HEK293 (cell line): ENCODE measurements around the gene PDE2A.

Experiments used
- REPIN1 ChIP-seq: fragments of 450-650 bp; formaldehyde crosslinking; IDR thresholded peaks from 2 replicates; pipeline ENCODE4 v1.5.1; 2017; ENCODE audit warnings: missing biosample characterization, missing genetic modification characterization, low read depth
- SALL2 ChIP-seq: fragments of 450-650 bp; formaldehyde crosslinking; IDR thresholded peaks from 2 replicates; pipeline ENCODE4 v1.5.0; 2017; ENCODE audit warnings: missing biosample characterization, mild to moderate bottlenecking, missing genetic modification characterization, borderline replicate concordance
- ZBTB8A ChIP-seq: fragments of 450-650 bp; formaldehyde crosslinking; IDR thresholded peaks from 2 replicates; pipeline ENCODE4 v1.5.1; 2016; ENCODE audit warnings: missing biosample characterization, missing genetic modification characterization
- ZNF10 ChIP-seq: fragments of 450-650 bp; formaldehyde crosslinking; IDR thresholded peaks from 2 replicates; pipeline ENCODE4 v1.5.1; 2017; ENCODE audit warnings: missing biosample characterization, missing genetic modification characterization
- ZNF169 ChIP-seq: fragments of 450-650 bp; formaldehyde crosslinking; IDR thresholded peaks from 2 replicates; pipeline ENCODE4 v1.5.1; 2016; ENCODE audit warnings: missing biosample characterization, missing genetic modification characterization
- ZNF549 ChIP-seq: fragments of 450-650 bp; IDR thresholded peaks from 2 replicates; pipeline ENCODE4 v1.5.1; 2018; ENCODE audit warnings: missing biosample characterization, missing genetic modification characterization, mild to moderate bottlenecking, inconsistent platforms, moderate library complexity
- ZNF600 ChIP-seq: fragments of 450-650 bp; formaldehyde crosslinking; IDR thresholded peaks from 2 replicates; pipeline ENCODE4 v1.5.1; 2016; ENCODE audit warnings: missing biosample characterization, missing genetic modification characterization
- ZNF610 ChIP-seq: fragments of 450-650 bp; formaldehyde crosslinking; IDR thresholded peaks from 2 replicates; pipeline ENCODE4 v1.5.1; 2016; ENCODE audit warnings: missing biosample characterization, missing genetic modification characterization, borderline replicate concordance
- ZNF747 ChIP-seq: fragments of 450-650 bp; formaldehyde crosslinking; IDR thresholded peaks from 2 replicates; pipeline ENCODE4 v1.5.1; 2016; ENCODE audit warnings: missing biosample characterization, missing genetic modification characterization
- TF ChIP-seq, protein P1 (sequence below): fragments of 450-650 bp; formaldehyde crosslinking; IDR thresholded peaks from 2 replicates; pipeline ENCODE4 v1.5.1; 2016; ENCODE audit warnings: missing biosample characterization, missing genetic modification characterization
- TF ChIP-seq, protein P2 (sequence below): fragments of 450-650 bp; formaldehyde crosslinking; IDR thresholded peaks from 2 replicates; pipeline ENCODE4 v1.5.1; 2016; ENCODE audit warnings: missing biosample characterization, missing genetic modification characterization
- TF ChIP-seq, protein P3 (sequence below): fragments of 450-650 bp; formaldehyde crosslinking; IDR thresholded peaks from 2 replicates; pipeline ENCODE4 v1.5.1; 2016; ENCODE audit warnings: missing biosample characterization, missing genetic modification characterization
- TF ChIP-seq, protein P4 (sequence below): fragments of 450-650 bp; formaldehyde crosslinking; IDR thresholded peaks from 2 replicates; pipeline ENCODE4 v1.5.1; 2016; ENCODE audit warnings: missing biosample characterization, missing genetic modification characterization

DNA sequence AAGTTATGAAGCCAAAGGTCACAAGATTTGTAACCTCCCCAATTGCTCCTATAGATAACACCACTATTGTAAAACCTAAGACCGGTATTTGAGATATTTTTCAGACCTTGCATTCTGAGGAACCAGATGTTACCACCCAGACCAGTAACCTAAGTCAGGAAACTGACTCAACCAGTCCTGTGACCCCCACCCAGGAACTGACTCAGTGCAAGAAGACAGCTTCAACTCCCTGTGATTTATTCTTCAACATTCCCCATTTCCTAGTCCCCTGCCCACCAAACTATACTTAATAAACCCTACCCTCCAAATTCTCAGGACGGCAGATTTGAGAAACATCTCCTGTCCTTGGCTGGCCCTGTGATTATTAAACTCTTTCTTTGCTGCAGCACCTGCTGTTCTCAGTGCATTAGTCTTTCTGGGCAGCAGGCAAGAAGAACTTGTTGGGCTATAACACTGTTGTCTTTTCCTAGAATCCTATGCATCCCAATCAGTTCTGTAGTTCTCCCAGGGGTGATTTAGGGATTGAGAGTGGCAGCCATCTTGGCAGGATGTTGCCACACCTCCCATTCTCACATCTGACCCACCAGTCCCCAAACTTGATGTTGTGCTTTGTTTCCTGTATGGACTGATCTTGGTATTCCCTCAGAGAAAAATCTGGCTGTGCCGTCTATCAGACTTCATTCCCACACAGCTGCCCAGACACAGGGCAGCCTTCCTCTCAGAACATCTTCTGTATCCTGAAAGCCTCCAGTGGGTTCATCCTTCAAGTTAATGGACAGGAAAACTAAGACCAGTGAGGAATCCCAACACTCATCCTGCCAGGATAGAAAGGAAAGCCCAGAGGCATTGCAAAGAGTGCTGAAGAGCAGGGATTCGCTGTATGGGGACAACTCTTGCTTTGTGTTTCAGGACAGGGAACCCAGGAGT is 104.0 kb downstream of the PDE2A start:
- TF ChIP-seq ZNF549 (tag by site-specific recombination) (no peak), ZNF10 (tag by site-specific recombination) (no peak), ZNF610 (tag by site-specific recombination) (no peak), ZBTB8A (tag by site-specific recombination) (no peak), ZNF600 (tag by site-specific recombination) (no peak), REPIN1 (no peak), ZNF169 (tag by site-specific recombination) (no peak), SALL2 (no peak), ZNF747 (tag by site-specific recombination) (no peak)
- TF ChIP-seq, protein P1, sequence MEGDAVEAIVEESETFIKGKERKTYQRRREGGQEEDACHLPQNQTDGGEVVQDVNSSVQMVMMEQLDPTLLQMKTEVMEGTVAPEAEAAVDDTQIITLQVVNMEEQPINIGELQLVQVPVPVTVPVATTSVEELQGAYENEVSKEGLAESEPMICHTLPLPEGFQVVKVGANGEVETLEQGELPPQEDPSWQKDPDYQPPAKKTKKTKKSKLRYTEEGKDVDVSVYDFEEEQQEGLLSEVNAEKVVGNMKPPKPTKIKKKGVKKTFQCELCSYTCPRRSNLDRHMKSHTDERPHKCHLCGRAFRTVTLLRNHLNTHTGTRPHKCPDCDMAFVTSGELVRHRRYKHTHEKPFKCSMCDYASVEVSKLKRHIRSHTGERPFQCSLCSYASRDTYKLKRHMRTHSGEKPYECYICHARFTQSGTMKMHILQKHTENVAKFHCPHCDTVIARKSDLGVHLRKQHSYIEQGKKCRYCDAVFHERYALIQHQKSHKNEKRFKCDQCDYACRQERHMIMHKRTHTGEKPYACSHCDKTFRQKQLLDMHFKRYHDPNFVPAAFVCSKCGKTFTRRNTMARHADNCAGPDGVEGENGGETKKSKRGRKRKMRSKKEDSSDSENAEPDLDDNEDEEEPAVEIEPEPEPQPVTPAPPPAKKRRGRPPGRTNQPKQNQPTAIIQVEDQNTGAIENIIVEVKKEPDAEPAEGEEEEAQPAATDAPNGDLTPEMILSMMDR = no peak
- TF ChIP-seq, protein P2, sequence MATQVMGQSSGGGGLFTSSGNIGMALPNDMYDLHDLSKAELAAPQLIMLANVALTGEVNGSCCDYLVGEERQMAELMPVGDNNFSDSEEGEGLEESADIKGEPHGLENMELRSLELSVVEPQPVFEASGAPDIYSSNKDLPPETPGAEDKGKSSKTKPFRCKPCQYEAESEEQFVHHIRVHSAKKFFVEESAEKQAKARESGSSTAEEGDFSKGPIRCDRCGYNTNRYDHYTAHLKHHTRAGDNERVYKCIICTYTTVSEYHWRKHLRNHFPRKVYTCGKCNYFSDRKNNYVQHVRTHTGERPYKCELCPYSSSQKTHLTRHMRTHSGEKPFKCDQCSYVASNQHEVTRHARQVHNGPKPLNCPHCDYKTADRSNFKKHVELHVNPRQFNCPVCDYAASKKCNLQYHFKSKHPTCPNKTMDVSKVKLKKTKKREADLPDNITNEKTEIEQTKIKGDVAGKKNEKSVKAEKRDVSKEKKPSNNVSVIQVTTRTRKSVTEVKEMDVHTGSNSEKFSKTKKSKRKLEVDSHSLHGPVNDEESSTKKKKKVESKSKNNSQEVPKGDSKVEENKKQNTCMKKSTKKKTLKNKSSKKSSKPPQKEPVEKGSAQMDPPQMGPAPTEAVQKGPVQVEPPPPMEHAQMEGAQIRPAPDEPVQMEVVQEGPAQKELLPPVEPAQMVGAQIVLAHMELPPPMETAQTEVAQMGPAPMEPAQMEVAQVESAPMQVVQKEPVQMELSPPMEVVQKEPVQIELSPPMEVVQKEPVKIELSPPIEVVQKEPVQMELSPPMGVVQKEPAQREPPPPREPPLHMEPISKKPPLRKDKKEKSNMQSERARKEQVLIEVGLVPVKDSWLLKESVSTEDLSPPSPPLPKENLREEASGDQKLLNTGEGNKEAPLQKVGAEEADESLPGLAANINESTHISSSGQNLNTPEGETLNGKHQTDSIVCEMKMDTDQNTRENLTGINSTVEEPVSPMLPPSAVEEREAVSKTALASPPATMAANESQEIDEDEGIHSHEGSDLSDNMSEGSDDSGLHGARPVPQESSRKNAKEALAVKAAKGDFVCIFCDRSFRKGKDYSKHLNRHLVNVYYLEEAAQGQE (tag by site-specific recombination) = no peak
- TF ChIP-seq, protein P3, sequence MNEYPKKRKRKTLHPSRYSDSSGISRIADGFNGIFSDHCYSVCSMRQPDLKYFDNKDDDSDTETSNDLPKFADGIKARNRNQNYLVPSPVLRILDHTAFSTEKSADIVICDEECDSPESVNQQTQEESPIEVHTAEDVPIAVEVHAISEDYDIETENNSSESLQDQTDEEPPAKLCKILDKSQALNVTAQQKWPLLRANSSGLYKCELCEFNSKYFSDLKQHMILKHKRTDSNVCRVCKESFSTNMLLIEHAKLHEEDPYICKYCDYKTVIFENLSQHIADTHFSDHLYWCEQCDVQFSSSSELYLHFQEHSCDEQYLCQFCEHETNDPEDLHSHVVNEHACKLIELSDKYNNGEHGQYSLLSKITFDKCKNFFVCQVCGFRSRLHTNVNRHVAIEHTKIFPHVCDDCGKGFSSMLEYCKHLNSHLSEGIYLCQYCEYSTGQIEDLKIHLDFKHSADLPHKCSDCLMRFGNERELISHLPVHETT (tag by site-specific recombination) = no peak
- TF ChIP-seq, protein P4, sequence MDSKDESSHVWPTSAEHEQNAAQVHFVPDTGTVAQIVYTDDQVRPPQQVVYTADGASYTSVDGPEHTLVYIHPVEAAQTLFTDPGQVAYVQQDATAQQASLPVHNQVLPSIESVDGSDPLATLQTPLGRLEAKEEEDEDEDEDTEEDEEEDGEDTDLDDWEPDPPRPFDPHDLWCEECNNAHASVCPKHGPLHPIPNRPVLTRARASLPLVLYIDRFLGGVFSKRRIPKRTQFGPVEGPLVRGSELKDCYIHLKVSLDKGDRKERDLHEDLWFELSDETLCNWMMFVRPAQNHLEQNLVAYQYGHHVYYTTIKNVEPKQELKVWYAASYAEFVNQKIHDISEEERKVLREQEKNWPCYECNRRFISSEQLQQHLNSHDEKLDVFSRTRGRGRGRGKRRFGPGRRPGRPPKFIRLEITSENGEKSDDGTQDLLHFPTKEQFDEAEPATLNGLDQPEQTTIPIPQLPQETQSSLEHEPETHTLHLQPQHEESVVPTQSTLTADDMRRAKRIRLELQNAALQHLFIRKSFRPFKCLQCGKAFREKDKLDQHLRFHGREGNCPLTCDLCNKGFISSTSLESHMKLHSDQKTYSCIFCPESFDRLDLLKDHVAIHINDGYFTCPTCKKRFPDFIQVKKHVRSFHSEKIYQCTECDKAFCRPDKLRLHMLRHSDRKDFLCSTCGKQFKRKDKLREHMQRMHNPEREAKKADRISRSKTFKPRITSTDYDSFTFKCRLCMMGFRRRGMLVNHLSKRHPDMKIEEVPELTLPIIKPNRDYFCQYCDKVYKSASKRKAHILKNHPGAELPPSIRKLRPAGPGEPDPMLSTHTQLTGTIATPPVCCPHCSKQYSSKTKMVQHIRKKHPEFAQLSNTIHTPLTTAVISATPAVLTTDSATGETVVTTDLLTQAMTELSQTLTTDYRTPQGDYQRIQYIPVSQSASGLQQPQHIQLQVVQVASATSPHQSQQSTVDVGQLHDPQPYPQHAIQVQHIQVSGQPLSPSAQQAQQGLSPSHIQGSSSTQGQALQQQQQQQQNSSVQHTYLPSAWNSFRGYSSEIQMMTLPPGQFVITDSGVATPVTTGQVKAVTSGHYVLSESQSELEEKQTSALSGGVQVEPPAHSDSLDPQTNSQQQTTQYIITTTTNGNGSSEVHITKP = no peak
